Measurements from ENCODE around the gene FOXP1.
A peak's percentile ranks its signal among the peaks of the same experiment; 100 is the strongest.

Gene FOXP1

GRCh38 chr3:71429597-71429988 is 153.9 kb downstream of the FOXP1 start:
- no peak for TF ChIP-seq CTCF (IDR thresholded peaks at IDR 0.05)
- Histone ChIP-seq H3K36me3 (ENCODE audit: control insufficient read depth, insufficient read depth, low read length) (no peaks in the 10 kb centered on the region), H3K27ac (no peak overlapping the region), H3K4me1 (peaks cover 14% of the 10 kb centered on the region), H3K9me3 (ENCODE audit: control insufficient read depth, low read length) (no peaks in the 10 kb centered on the region), H2AFZ (no peak overlapping the region), H3K4me3 (ENCODE audit: low read depth, low read length) (no peak overlapping the region), H3K79me2 (peaks cover 5% of the 10 kb centered on the region), H3K9ac (no peak overlapping the region), H3K27me3 (ENCODE audit: control insufficient read depth, insufficient read depth, low read length) (no peaks in the 10 kb centered on the region), H3K4me2 (ENCODE audit: low read length) (no peak overlapping the region)

GRCh38 chr3:71428841-71429596 is 154.5 kb downstream of the FOXP1 start:
- Histone ChIP-seq H3K9ac (no peak overlapping the region), H3K4me2 (ENCODE audit: low read length) (peak overlapping the region; percentile 20), H3K36me3 (ENCODE audit: control insufficient read depth, insufficient read depth, low read length) (no peaks in the 10 kb centered on the region), H3K27me3 (ENCODE audit: control insufficient read depth, insufficient read depth, low read length) (no peaks in the 10 kb centered on the region), H3K4me1 (peaks cover 10% of the 10 kb centered on the region), H3K27ac (no peak overlapping the region), H3K79me2 (peaks cover 6% of the 10 kb centered on the region), H3K4me3 (ENCODE audit: low read depth, low read length) (no peak overlapping the region), H3K9me3 (ENCODE audit: control insufficient read depth, low read length) (no peaks in the 10 kb centered on the region), H2AFZ (no peak overlapping the region)
- TF ChIP-seq CTCF (IDR thresholded peaks at IDR 0.05), result no peak

GRCh38 chr3:71425491-71426071 is 157.9 kb downstream of the FOXP1 start:
- Histone ChIP-seq H3K4me2 (ENCODE audit: low read length) (no peak overlapping the region), H3K27ac (no peak overlapping the region), H3K9me3 (ENCODE audit: control insufficient read depth, low read length) (no peaks in the 10 kb centered on the region), H3K79me2 (peaks cover 21% of the 10 kb centered on the region), H2AFZ (no peak overlapping the region), H3K4me3 (ENCODE audit: low read depth, low read length) (no peak overlapping the region), H3K36me3 (ENCODE audit: control insufficient read depth, insufficient read depth, low read length) (no peaks in the 10 kb centered on the region), H3K4me1 (peaks cover 5% of the 10 kb centered on the region), H3K9ac (no peak overlapping the region), H3K27me3 (ENCODE audit: control insufficient read depth, insufficient read depth, low read length) (no peaks in the 10 kb centered on the region)
- TF ChIP-seq CTCF (IDR thresholded peaks at IDR 0.05), result no peak

GRCh38 chr3:71423151-71423906 is 160.2 kb downstream of the FOXP1 start:
- no peaks in the 10 kb centered on the region for H3K4me1 ChIP-seq
- H2AFZ ChIP-seq, result no peak overlapping the region
- no peak overlapping the region for H3K4me3 ChIP-seq (ENCODE audit: low read depth, low read length)
- no peak for TF ChIP-seq CTCF (IDR thresholded peaks at IDR 0.05)
- no peak overlapping the region for H3K4me2 ChIP-seq (ENCODE audit: low read length)
- H3K27ac ChIP-seq, result no peak overlapping the region
- H3K79me2 ChIP-seq, result peaks cover 28% of the 10 kb centered on the region
- H3K27me3 ChIP-seq (ENCODE audit: control insufficient read depth, insufficient read depth, low read length), result no peaks in the 10 kb centered on the region
- H3K9ac ChIP-seq, result no peak overlapping the region
- no peaks in the 10 kb centered on the region for H3K36me3 ChIP-seq (ENCODE audit: control insufficient read depth, insufficient read depth, low read length)
- H3K9me3 ChIP-seq (ENCODE audit: control insufficient read depth, low read length), result no peaks in the 10 kb centered on the region

Data from parathyroid adenoma (tissue), 2 donors.